Measurements from ENCODE around the gene E2F2.

The E2F2 gene

GRCh38 chr1:23481904-23482303 is 49.1 kb downstream of the E2F2 start:
- DNase-seq (ENCODE audit: low spot score) = no peak

DNA sequence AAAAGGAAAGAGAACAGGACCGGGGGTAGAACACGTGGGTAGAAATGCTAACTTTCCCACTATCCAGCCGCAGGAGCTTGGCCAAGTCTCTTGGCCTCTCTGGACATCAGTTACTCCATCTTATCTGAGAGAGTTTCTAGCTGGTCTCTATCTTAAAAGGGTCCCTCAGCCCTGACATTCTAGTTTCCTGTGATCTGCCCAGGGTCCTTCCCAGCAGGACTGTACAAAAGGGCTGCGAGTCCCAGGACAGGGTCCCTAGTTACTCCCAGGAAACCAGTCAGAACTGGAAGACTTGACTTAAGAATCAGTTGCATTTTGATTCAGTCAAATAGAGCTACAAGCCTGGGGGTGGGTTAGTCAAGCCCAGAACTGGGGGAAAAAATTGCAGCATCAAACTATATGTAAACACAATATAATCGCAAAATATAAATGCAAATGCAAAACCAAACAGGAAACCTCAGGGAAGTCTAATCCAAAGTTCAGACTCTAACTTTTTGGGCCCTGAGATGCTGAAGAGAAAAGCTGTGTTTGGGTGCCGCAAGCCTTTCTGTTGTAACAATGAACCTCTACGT is 49.9 kb downstream of the E2F2 start:
- no peak for DNase-seq (ENCODE audit: low spot score)

DNA sequence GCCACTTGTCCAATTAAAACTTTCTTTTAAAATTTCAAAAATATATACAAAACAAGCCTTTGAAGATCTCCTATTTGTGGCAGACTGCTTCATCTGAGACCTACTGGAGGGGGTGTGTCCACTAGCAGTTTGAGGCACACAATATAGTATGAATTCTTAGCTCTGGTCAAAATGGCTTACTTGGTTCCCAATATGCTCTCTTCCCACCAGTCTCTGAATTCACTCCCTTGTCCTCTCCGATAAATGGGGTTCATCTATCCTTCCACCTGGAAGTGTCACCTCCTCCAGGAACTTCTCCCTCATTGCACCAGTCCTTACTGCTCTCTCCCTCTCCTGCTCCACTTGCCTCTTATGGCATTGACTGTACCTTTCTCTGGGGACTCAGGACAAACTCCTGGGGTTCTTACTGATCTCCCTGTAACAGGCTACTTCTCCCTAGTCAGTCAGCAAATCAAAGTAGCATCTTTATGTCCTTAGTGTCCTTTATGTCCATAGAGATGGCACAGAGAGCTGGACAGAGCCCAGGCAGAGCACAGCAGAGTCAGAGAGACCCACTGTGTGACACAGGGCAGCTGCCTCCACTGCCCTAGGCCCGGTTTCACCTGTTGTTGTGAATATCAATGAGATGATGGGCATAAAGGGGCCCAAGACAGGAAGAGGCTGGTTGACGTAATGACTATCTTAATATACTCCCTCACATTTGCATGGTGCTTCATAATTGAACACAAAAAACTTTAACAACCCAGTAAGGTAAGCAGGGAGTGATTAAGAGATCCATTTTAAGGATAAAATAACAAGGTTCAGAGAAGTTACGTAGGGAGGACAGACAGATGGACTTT is 50.6 kb downstream of the E2F2 start:
- no peak for DNase-seq (ENCODE audit: low spot score)

DNA sequence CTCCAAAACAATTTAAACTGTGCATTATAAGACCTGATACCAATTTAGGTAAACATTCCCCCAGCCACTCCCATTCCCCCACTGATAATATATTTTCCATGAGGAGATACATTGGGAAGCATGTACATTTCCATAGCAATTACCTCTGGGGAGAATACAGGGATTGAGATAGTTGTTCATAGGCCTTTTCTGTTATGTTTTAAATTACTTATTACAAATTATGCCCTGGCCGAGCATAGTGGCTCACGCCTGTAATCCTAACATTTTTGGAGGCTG is 51.4 kb downstream of the E2F2 start:
- DNase-seq (ENCODE audit: low spot score) = no peak

GRCh38 chr1:23478896-23479665 is 52.0 kb downstream of the E2F2 start:
- peak; percentile 70 for DNase-seq (ENCODE audit: low spot score)

- no peak for DNase-seq (ENCODE audit: low spot score)
Measured at GRCh38 chr1:23477359-23478144, 53.5 kb downstream of the E2F2 start.

DNA sequence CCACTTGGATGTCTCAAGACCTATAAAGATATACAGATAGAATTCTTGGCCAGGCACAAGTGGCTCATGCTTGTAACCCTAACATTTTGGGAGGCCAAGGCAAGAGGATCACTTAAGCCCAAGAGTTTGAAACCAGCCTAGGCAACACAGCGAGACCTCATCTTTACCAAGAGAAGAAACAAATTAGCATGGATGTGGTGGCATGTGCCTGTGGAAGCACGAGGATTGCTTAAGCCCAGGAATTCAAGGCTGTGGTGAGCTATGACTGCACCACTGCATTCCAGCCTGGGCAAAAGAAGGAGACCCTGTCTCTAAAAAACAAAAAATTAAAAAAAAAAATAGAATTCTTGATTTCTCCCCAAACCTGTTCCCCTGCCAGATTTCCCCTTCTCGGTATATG is 55.4 kb downstream of the E2F2 start:
- DNase-seq (ENCODE audit: low spot score) = no peak

- peak; percentile 57 for DNase-seq (ENCODE audit: low spot score)
Measured at GRCh38 chr1:23475134-23475628, 55.9 kb downstream of the E2F2 start.

DNA sequence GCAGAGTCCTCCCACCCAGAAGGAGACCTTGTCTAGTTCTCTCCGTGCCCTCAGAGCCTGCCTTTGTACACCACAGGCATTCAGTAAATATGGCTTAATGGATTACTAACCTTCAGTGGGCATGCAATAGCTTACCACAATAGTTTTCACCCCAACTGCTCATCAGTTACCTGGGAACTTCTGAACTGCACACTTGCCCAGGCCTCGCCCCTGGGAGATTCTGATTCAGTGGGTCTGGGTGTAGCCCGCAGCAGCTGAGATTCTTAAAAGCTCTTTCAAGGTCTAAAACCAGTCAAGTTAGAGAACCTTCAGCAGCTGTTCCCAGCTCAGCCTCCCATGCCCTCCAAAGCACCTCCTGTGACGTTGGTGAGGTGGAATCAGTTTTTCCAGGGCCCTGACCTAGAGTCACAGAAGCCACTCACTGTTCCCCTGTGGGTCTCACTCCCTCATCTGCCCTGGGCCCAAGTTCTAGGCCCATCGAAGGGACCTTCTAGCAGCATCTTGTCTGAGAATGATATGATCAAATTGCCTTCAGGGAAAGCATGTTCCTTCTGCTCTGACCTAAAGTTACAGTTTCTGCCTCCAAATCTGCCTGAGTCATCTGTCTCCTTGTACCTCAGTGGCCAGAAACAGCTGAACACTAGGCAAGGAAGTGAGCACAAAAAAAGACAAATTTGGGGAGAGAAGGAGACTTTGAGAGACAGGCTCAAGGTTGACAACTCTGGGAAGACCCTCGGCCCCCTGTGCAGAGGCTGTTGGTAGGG is 57.8 kb downstream of the E2F2 start:
- DNase-seq (ENCODE audit: low spot score) = no peak

GRCh38 chr1:23472351-23473036 is 58.5 kb downstream of the E2F2 start:
- no peak for DNase-seq (ENCODE audit: low spot score)

GRCh38 chr1:23471473-23472075 is 59.5 kb downstream of the E2F2 start:
- no peak for DNase-seq (ENCODE audit: low spot score)

- peak; percentile 78 for DNase-seq (ENCODE audit: low spot score)
Measured at GRCh38 chr1:23470282-23471070, 60.6 kb downstream of the E2F2 start.

GRCh38 chr1:23469372-23469982 is 61.6 kb downstream of the E2F2 start:
- no peak for DNase-seq (ENCODE audit: low spot score)

DNA sequence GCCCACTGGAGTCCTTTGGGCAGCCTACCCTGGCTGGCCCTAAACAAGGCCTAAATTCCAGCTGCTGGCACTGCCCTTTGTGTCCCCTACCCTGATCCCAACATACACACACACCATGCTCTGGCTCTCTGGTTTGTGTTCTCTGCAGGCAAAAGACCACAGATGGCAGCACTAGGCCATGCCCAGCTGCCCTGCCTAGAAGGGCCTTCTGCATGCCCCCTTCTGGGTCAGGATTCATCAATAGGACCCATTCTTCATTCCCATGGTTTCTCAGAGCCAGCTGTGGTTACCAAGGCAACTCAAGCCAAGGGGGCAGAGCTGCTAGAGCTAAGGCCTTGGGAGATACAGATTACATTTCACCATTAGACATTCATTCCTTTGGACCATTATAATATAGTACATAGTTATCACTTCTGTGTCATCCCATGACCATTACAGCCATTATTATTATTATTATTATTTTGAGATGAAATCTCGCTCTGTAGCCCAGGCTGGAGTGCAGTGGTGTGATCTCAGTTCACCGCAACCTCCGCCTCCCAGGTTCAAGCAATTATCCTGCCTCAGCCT is 64.5 kb downstream of the E2F2 start:
- DNase-seq (ENCODE audit: low spot score) = no peak

GRCh38 chr1:23463286-23463685 is 67.7 kb downstream of the E2F2 start:
- DNase-seq (ENCODE audit: low spot score) = peak; percentile 29

DNA sequence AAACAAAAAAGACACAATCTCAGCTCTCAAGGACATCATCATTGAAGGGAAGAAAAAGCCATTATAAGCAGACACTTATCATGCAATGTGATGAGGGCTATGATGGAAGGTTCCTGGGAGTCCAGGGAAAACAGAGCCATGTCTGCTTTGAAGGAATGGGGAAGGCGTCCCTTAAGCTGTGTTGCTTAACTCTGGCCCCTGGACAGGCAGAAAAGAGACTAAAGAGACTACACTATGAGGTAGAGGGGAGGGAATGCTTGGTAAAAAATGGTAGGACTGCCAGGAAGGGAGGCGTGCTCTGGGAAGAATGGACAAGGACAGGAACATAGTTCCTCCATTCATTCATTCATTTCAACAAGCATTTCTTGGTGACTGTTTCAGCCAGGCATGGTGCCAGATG is 68.3 kb downstream of the E2F2 start:
- DNase-seq (ENCODE audit: low spot score) = no peak

DNA sequence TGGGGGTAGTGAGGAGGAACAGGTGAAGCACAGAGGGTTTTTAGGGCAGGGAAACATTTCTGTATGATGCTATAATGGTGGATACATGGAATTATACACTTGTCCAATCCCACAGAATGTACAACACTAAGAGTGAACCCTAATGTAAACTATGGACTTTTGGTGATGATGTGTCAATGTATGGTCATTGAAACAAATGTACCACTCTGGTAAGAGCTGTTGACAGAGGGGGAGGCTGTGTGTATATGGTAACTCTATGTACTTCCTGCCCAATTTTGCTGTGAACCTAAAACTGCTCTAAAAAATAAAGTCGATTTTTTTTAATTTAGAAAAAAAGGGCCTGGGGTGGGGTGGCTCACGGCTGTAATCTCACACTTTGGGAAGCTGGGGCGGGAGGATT is 70.0 kb downstream of the E2F2 start:
- DNase-seq (ENCODE audit: low spot score) = no peak

DNA sequence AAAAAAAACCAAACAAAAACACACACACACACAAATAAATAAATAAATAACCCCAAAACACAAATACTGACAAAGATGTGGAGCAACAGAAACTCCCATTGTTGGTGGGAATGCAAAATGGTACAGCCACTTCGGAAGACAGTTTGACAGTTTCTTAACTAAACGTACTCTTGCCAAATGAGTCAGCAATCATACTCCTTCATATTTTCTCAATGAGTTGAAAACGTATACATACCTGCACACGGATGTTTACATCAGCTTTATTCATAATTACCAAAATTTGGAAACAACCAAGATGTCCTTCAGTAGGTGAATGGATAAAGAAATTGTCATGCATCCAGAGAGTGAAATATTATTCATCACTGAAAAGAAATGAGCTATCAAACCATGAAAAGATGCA is 70.5 kb downstream of the E2F2 start:
- DNase-seq (ENCODE audit: low spot score) = no peak

GRCh38 chr1:23459338-23459757 is 71.7 kb downstream of the E2F2 start:
- no peak for DNase-seq (ENCODE audit: low spot score)
